Ovary (tissue), 3 donors: ENCODE measurements around the gene MAGI1.

Source experiments
- CTCF ChIP-seq, 3 donors: fragments of 450-650 bp in 2 of 3; fragments of 200-600 bp in 1 of 3; IDR thresholded peaks; one replicate each; pipeline versions ENCODE4 v1.5.1 to v1.8.0; 2016 to 2022; ENCODE audit warnings: antibody characterized with exemption in 3 of 3, mild to moderate bottlenecking in 1 of 3
- POLR2A ChIP-seq: fragments of 450-650 bp; IDR thresholded peaks from one replicate; pipeline ENCODE4 v1.6.1; 2017; ENCODE audit warnings: antibody characterized with exemption, mild to moderate bottlenecking, moderate library complexity
- donor health status: DM: no; HTN: no; CAD: no.

GRCh38 chr3:65351753-65352152, 687.0 kb downstream of the MAGI1 start:
- no peak for TF ChIP-seq CTCF (IDR thresholded peaks at IDR 0.05)
- no peak for TF ChIP-seq POLR2A
